ENCODE results near the gene CES4A. TPM values are rescaled to one million over a fixed set of nuclear protein-coding genes. Genes with fewer than 3 reads are reported as not detected.
A peak's percentile ranks its signal among the peaks of the same experiment; 100 is the strongest.

Gene CES4A
- total RNA-seq, 1 donor from 2014 or later = 1.2 TPM

DNA sequence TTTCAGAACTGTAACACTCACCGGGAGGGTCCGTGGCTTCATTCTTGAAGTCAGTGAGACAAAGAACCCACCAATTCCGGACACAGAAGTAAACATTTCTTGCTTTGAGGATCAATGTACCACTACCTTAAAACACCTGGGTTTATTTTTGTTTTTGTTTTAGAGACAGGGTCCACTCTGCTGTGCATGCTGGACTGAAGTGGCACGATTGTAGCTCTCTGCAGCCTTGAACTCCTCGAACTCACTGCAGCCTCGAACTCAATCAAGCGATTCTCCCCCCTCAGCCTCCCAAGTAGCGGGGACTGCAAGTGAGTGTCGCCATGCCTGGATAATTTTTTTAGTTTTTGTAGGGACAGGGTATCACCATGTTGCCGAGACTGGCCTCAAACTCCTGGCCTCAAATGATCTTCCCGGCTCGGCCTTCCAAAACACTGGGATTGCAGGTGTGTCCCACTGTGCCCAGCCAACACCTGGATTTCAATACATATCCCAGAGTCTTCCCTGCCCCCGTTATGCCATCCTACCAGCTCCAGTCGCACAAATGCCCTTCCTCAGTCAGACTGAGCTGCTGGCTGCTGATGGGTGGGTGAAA is 13.0 kb upstream of the CES4A start:
- no peaks in the 10 kb centered on the region for H3K79me2 ChIP-seq (ENCODE audit: insufficient read depth, low read length)
- no peak overlapping the region for H3K27ac Mint-ChIP-seq (ENCODE audit: unreplicated experiment)
- no peak for DNase-seq (ENCODE audit: low read depth)
- no peaks in the 10 kb centered on the region for H4K20me1 ChIP-seq (ENCODE audit: insufficient read depth, low read length)
- no peaks in the 10 kb centered on the region for H3K36me3 Mint-ChIP-seq (ENCODE audit: low read depth, unreplicated experiment)
- no peaks in the 10 kb centered on the region for H3K36me3 ChIP-seq (ENCODE audit: insufficient read depth, low read length)
- peaks cover 6% of the 10 kb centered on the region for H3K4me1 Mint-ChIP-seq (ENCODE audit: low read depth, unreplicated experiment)
- H3K4me2 ChIP-seq (ENCODE audit: low read length) = no peak overlapping the region
- no peaks in the 10 kb centered on the region for H3K9me3 Mint-ChIP-seq (ENCODE audit: unreplicated experiment)
- H3K27me3 ChIP-seq (ENCODE audit: insufficient read depth, low read length) = no peaks in the 10 kb centered on the region
- H3K27ac ChIP-seq (ENCODE audit: low read depth, low read length) = no peak overlapping the region
- H3K4me3 Mint-ChIP-seq (ENCODE audit: unreplicated experiment) = peak overlapping the region; percentile 34
- TF ChIP-seq, protein P1, sequence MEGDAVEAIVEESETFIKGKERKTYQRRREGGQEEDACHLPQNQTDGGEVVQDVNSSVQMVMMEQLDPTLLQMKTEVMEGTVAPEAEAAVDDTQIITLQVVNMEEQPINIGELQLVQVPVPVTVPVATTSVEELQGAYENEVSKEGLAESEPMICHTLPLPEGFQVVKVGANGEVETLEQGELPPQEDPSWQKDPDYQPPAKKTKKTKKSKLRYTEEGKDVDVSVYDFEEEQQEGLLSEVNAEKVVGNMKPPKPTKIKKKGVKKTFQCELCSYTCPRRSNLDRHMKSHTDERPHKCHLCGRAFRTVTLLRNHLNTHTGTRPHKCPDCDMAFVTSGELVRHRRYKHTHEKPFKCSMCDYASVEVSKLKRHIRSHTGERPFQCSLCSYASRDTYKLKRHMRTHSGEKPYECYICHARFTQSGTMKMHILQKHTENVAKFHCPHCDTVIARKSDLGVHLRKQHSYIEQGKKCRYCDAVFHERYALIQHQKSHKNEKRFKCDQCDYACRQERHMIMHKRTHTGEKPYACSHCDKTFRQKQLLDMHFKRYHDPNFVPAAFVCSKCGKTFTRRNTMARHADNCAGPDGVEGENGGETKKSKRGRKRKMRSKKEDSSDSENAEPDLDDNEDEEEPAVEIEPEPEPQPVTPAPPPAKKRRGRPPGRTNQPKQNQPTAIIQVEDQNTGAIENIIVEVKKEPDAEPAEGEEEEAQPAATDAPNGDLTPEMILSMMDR (IDR thresholded peaks at IDR 0.05; ENCODE audit: insufficient read depth, low read depth, low read length) = no peak
- no peak for TF ChIP-seq EZH2 (IDR thresholded peaks at IDR 0.05; ENCODE audit: insufficient read depth, low read length)
- H3K4me1 ChIP-seq (ENCODE audit: insufficient read depth, low read length) = peaks cover 12% of the 10 kb centered on the region
- H3K9me3 ChIP-seq (ENCODE audit: insufficient read depth, low read depth, low read length) = no peaks in the 10 kb centered on the region
- no peak overlapping the region for H3K4me3 ChIP-seq (ENCODE audit: insufficient read depth, low read depth, low read length)
- H3K27me3 Mint-ChIP-seq (ENCODE audit: low read depth, unreplicated experiment) = peaks cover 8% of the 10 kb centered on the region
- H2AFZ ChIP-seq (ENCODE audit: low read depth, low read length) = no peak overlapping the region
- no peak for FAIRE-seq
- H3K9ac ChIP-seq (ENCODE audit: low read length) = no peak overlapping the region

DNA sequence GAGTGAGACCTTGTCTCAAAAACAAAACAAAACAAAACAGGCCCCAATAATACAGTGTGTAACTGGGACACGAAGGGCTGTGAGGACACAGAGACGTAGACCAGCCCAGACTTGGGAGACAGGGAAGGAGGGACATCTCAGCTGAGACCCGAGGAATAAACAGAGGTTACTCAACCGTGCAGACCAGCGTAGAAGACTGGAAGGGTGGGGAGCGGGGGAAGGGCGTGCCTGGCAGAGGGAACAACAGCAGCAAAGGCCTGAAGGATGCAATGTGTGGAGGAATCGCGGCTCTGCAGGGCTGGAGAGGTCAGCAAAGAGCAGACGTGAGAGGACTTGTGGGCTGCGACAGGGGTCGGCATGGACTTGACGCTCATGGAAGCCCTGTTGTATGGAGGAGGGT is 11.6 kb upstream of the CES4A start:
- FAIRE-seq (no peak), DNase-seq (ENCODE audit: low read depth) (no peak)
- no peak overlapping the region for H3K4me3 Mint-ChIP-seq (ENCODE audit: unreplicated experiment)
- no peaks in the 10 kb centered on the region for H3K36me3 Mint-ChIP-seq (ENCODE audit: low read depth, unreplicated experiment)
- H3K36me3 ChIP-seq (ENCODE audit: insufficient read depth, low read length) = no peaks in the 10 kb centered on the region
- no peaks in the 10 kb centered on the region for H3K27me3 ChIP-seq (ENCODE audit: insufficient read depth, low read length)
- H3K27ac ChIP-seq (ENCODE audit: low read depth, low read length) = no peak overlapping the region
- H3K9me3 Mint-ChIP-seq (ENCODE audit: unreplicated experiment) = no peaks in the 10 kb centered on the region
- H3K4me1 ChIP-seq (ENCODE audit: insufficient read depth, low read length) = peaks cover under 1% of the 10 kb centered on the region
- H3K9ac ChIP-seq (ENCODE audit: low read length) = no peak overlapping the region
- peaks cover 1% of the 10 kb centered on the region for H3K4me1 Mint-ChIP-seq (ENCODE audit: low read depth, unreplicated experiment)
- no peak for TF ChIP-seq EZH2 (IDR thresholded peaks at IDR 0.05; ENCODE audit: insufficient read depth, low read length)
- TF ChIP-seq, protein P1 (IDR thresholded peaks at IDR 0.05; ENCODE audit: insufficient read depth, low read depth, low read length) = no peak
- no peak overlapping the region for H2AFZ ChIP-seq (ENCODE audit: low read depth, low read length)
- H3K4me2 ChIP-seq (ENCODE audit: low read length) = no peak overlapping the region
- H3K79me2 ChIP-seq (ENCODE audit: insufficient read depth, low read length) = no peaks in the 10 kb centered on the region
- no peaks in the 10 kb centered on the region for H3K9me3 ChIP-seq (ENCODE audit: insufficient read depth, low read depth, low read length)
- no peaks in the 10 kb centered on the region for H4K20me1 ChIP-seq (ENCODE audit: insufficient read depth, low read length)
- H3K27ac Mint-ChIP-seq (ENCODE audit: unreplicated experiment) = no peak overlapping the region
- H3K27me3 Mint-ChIP-seq (ENCODE audit: low read depth, unreplicated experiment) = peaks cover 13% of the 10 kb centered on the region
- H3K4me3 ChIP-seq (ENCODE audit: insufficient read depth, low read depth, low read length) = no peak overlapping the region

DNA sequence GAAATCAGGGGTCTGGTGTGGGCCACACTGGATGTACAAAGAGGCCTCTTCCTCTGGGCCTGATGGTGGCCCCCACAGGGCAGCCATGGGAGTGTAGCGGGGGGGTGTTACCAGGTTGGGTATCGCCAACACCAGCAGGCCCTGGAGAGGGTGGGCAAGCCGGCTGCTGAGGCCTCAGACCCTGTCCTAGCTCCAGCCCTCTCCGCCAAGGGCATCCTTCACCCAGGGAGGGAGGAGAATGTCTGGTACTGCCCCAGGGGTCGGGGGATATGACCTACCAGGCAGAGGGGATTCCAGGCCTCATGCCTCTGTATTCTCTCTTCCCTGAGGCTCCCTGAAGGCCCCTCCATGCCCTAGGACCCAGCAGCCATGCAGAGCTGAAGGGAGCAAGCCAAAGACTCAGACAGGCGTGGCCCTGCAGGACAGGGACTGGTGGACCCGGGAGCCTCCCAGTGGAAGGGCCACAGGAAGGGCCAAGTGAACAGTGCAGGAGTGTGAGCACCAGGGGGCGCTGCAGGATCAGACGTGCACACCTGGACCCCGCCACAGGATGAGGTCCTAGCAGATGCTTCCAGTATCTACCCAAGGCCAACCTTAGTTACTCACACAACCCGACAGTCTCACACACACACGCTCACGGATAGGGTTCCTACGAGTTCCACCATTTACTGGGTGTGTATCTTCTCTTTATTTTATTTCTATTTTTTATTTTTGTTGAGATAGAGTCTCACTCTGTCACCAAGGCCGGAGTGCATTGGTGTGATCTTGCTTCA is 10.9 kb upstream of the CES4A start:
- Histone ChIP-seq H3K27ac (ENCODE audit: low read depth, low read length) (no peak overlapping the region), H3K9ac (ENCODE audit: low read length) (no peak overlapping the region), H3K79me2 (ENCODE audit: insufficient read depth, low read length) (no peaks in the 10 kb centered on the region), H2AFZ (ENCODE audit: low read depth, low read length) (no peak overlapping the region), H3K4me2 (ENCODE audit: low read length) (no peak overlapping the region), H3K4me1 (ENCODE audit: insufficient read depth, low read length) (no peaks in the 10 kb centered on the region), H3K27me3 (ENCODE audit: insufficient read depth, low read length) (no peaks in the 10 kb centered on the region), H3K36me3 (ENCODE audit: insufficient read depth, low read length) (no peaks in the 10 kb centered on the region), H3K9me3 (ENCODE audit: insufficient read depth, low read depth, low read length) (no peaks in the 10 kb centered on the region), H3K4me3 (ENCODE audit: insufficient read depth, low read depth, low read length) (no peak overlapping the region), H4K20me1 (ENCODE audit: insufficient read depth, low read length) (no peaks in the 10 kb centered on the region)
- H3K4me1 Mint-ChIP-seq (ENCODE audit: low read depth, unreplicated experiment) = no peaks in the 10 kb centered on the region
- H3K9me3 Mint-ChIP-seq (ENCODE audit: unreplicated experiment) = no peaks in the 10 kb centered on the region
- no peak overlapping the region for H3K4me3 Mint-ChIP-seq (ENCODE audit: unreplicated experiment)
- H3K36me3 Mint-ChIP-seq (ENCODE audit: low read depth, unreplicated experiment) = no peaks in the 10 kb centered on the region
- no peak for TF ChIP-seq EZH2 (IDR thresholded peaks at IDR 0.05; ENCODE audit: insufficient read depth, low read length)
- TF ChIP-seq, protein P1 (IDR thresholded peaks at IDR 0.05; ENCODE audit: insufficient read depth, low read depth, low read length) = peak; percentile 82
- H3K27ac Mint-ChIP-seq (ENCODE audit: unreplicated experiment) = no peak overlapping the region
- peaks cover 18% of the 10 kb centered on the region for H3K27me3 Mint-ChIP-seq (ENCODE audit: low read depth, unreplicated experiment)
- FAIRE-seq (no peak), DNase-seq (ENCODE audit: low read depth) (peak; percentile 44)

Data from astrocyte (in vitro differentiated cells and primary cell).